HCT116 (cell line): Measurements from ENCODE around the gene BBS4. TPM values are rescaled to one million over a fixed set of nuclear protein-coding genes. Genes with fewer than 3 reads are reported as not detected.

Experiments used
- ATAC-seq: fragments of 200-7000 bp; cut with Tn5 transposase; 2 replicates; pipeline ENCODE4 v1.9.1; 2020; ENCODE audit warnings: mild to moderate bottlenecking, moderate library complexity
- BruUV-seq: library from RNA; stranded (reverse); fragments of 400-500 nt; replicated peaks from 2 replicates; lab custom pipeline; 2021; lab: Mats Ljungman, UMichigan
- CTCF ChIA-PET: fragments of 300-600 bp; sonication (Branson Sonifier 250); formaldehyde crosslinking; loops from one replicate; lab custom pipeline; 2021; ENCODE audit warnings: antibody characterized with exemption; lab: Charles Lee
- POLR2A ChIA-PET: fragments of 300-600, 350-600 bp; sonication (Branson Sonifier 250); formaldehyde crosslinking; loops from one replicate; lab custom pipeline; 2021; ENCODE audit warnings: antibody characterized with exemption; lab: Charles Lee
- RAD21 ChIA-PET, 2 experiments: fragments of 300-600 bp; sonication (Branson Sonifier 250); formaldehyde crosslinking; loops; one replicate each; lab custom pipeline; 2023; ENCODE audit warnings: low total read pairs in 2 of 2; ENCODE audit not compliant: uncharacterized antibody in 2 of 2, unreplicated experiment in 2 of 2, low non-redundant PET in 1 of 2; lab: Charles Lee
- DNase-seq: peaks from one replicate; pipeline ENCODE4 v3.0.0-alpha.2; 2010; ENCODE audit warnings: low read depth, low spot score
- H2AFZ ChIP-seq: fragments of 200-600 bp; shearing (Covaris generic), sonication (generic); 2 replicates; pipeline ENCODE4 v1.6.1; 2017; ENCODE audit warnings: low read depth, mixed run types, mixed read lengths, antibody characterized with exemption, low read length; ENCODE audit not compliant: poor library complexity, severe bottlenecking
- H3K27ac ChIP-seq: 2 replicates; pipeline ENCODE4 v1.5.1; 2012; ENCODE audit warnings: low read depth, low read length
- H3K27me3 ChIP-seq: fragments of 200-600 bp; sonication (generic); 2 replicates; pipeline ENCODE4 v1.6.1; 2016; ENCODE audit warnings: mixed run types, low read length, mixed read lengths; ENCODE audit not compliant: insufficient read depth
- H3K36me3 ChIP-seq, 2 experiments: fragments of 200-500 bp in 1 of 2; fragments of 200-600 bp in 1 of 2; sonication (Bioruptor generic) in 1 of 2; sonication (generic) in 1 of 2; 2 replicates each; pipeline versions ENCODE4 v1.5.1 to v1.6.1; 2014 to 2016; ENCODE audit warnings: low read length in 2 of 2, inconsistent platforms in 1 of 2, mixed read lengths in 1 of 2, mixed run types in 1 of 2; ENCODE audit not compliant: insufficient read depth in 2 of 2, control insufficient read depth in 1 of 2
- H3K4me1 ChIP-seq, 2 experiments: fragments of 200-600 bp in 1 of 2; sonication (generic) in 1 of 2; 2 replicates each; pipeline versions ENCODE4 v1.5.1 to v1.6.1; 2012 to 2017; ENCODE audit warnings: low read length in 2 of 2, inconsistent platforms in 1 of 2, mild to moderate bottlenecking in 1 of 2, mixed read lengths in 1 of 2, mixed run types in 1 of 2, moderate library complexity in 1 of 2; ENCODE audit not compliant: insufficient read depth in 2 of 2, control insufficient read depth in 1 of 2
- H3K4me2 ChIP-seq: fragments of 200-600 bp; sonication (generic); 2 replicates; pipeline ENCODE4 v1.6.1; 2017; ENCODE audit warnings: mixed run types, low read length, mixed read lengths
- H3K4me3 ChIP-seq, 2 experiments: fragments of 200-600 bp in 1 of 2; sonication (generic) in 1 of 2; replicated peaks in 1 of 2; 2 replicates each; pipeline ENCODE4 v1.5.1; 2011 to 2016; ENCODE audit warnings: low read length in 2 of 2, control low read depth in 1 of 2, low read depth in 1 of 2, mild to moderate bottlenecking in 1 of 2, mixed read lengths in 1 of 2, mixed run types in 1 of 2
- H3K79me2 ChIP-seq: fragments of 200-600 bp; sonication (generic); 2 replicates; pipeline ENCODE4 v1.6.1; 2017; ENCODE audit warnings: mild to moderate bottlenecking, mixed run types, low read length, moderate library complexity, mixed read lengths; ENCODE audit not compliant: insufficient read depth
- H3K9ac ChIP-seq: fragments of 200-600 bp; sonication (generic); 2 replicates; pipeline ENCODE4 v1.6.1; 2016; ENCODE audit warnings: low read length, mixed read lengths
- H3K9me2 ChIP-seq: fragments of 200-600 bp; sonication (generic), shearing (Covaris generic); 2 replicates; pipeline ENCODE4 v1.6.1; 2017; ENCODE audit warnings: mixed run types, mild to moderate bottlenecking, moderate library complexity; ENCODE audit not compliant: insufficient read depth
- H3K9me3 ChIP-seq, 2 experiments: fragments of 200-500 bp in 1 of 2; fragments of 200-600 bp in 1 of 2; sonication (Bioruptor generic) in 1 of 2; sonication (generic) in 1 of 2; 2 replicates each; pipeline ENCODE4 v1.6.1; 2014 to 2017; ENCODE audit warnings: low read length in 2 of 2, mixed read lengths in 2 of 2, inconsistent platforms in 1 of 2, low read depth in 1 of 2, mild to moderate bottlenecking in 1 of 2, mixed run types in 1 of 2, moderate library complexity in 1 of 2; ENCODE audit not compliant: control insufficient read depth in 1 of 2, insufficient read depth in 1 of 2
- H4K20me1 ChIP-seq: fragments of 200-600 bp; sonication (generic), shearing (Covaris generic); 2 replicates; pipeline ENCODE4 v1.6.1; 2017; ENCODE audit warnings: mixed run types, mild to moderate bottlenecking, moderate library complexity; ENCODE audit not compliant: insufficient read depth
- CBX3 ChIP-seq: IDR thresholded peaks from 2 replicates; pipeline ENCODE4 v1.6.1; 2012; ENCODE audit warnings: low read depth
- CEBPB ChIP-seq: IDR thresholded peaks from 2 replicates; pipeline ENCODE4 v1.6.1; 2012; ENCODE audit warnings: low read depth
- EGR1 ChIP-seq: IDR thresholded peaks from 2 replicates; pipeline ENCODE4 v1.6.1; 2012; ENCODE audit warnings: low read depth
- EZH2 ChIP-seq: fragments of 200-600 bp; sonication (generic); IDR thresholded peaks from 2 replicates; pipeline ENCODE4 v1.6.1; 2017; ENCODE audit warnings: antibody characterized with exemption, mixed run types
- EZH2phosphoT487 ChIP-seq: fragments of 200-600 bp; IDR thresholded peaks from 2 replicates; pipeline ENCODE4 v1.6.1; 2018; ENCODE audit warnings: antibody characterized with exemption, borderline replicate concordance
- POLR2A ChIP-seq: IDR thresholded peaks from 2 replicates; pipeline ENCODE4 v1.7.0; 2011; ENCODE audit warnings: borderline replicate concordance; ENCODE audit not compliant: insufficient read depth, insufficient read length; ENCODE audit errors: extremely low read depth
- RAD21 ChIP-seq: IDR thresholded peaks from 2 replicates; pipeline ENCODE4 v1.6.1; 2012; ENCODE audit warnings: low read depth, mild to moderate bottlenecking
- SIN3A ChIP-seq: IDR thresholded peaks from 2 replicates; pipeline ENCODE4 v1.6.1; 2012; ENCODE audit warnings: low read depth
- SP1 ChIP-seq: IDR thresholded peaks from 2 replicates; pipeline ENCODE4 v1.6.1; 2012; ENCODE audit warnings: low read depth
- SRF ChIP-seq: IDR thresholded peaks from 2 replicates; pipeline ENCODE4 v1.6.1; 2012; ENCODE audit warnings: low read depth
- TCF7L2 ChIP-seq: IDR thresholded peaks from 2 replicates; pipeline ENCODE4 v1.7.0; 2011; ENCODE audit warnings: borderline replicate concordance, inconsistent platforms; ENCODE audit not compliant: insufficient read depth, insufficient read length; ENCODE audit errors: extremely low read depth
- YY1 ChIP-seq: IDR thresholded peaks from 2 replicates; pipeline ENCODE4 v1.6.1; 2011; ENCODE audit warnings: low read length, low read depth, moderate library complexity, mild to moderate bottlenecking; ENCODE audit not compliant: insufficient replicate concordance; ENCODE audit errors: extremely low read depth
- ZNF274 ChIP-seq: fragments of 200-500 bp; sonication (Bioruptor generic); IDR thresholded peaks from 2 replicates; pipeline ENCODE4 v1.6.1; 2014; ENCODE audit warnings: mild to moderate bottlenecking, low read depth, low read length, inconsistent platforms
- intact Hi-C: fragments of 100-400 bp; cut with micrococcal nuclease; formaldehyde crosslinking; loops from 2 replicates; pipeline ENCODE4 v1.10.0; 2022
- total RNA-seq: library from RNA; stranded (reverse); gene quantifications from one replicate; pipeline ENCODE4 v1.2.1, GENCODE V29; 2021; ENCODE audit not compliant: unreplicated experiment
- TF ChIP-seq, protein P1 (sequence below): IDR thresholded peaks from 2 replicates; pipeline ENCODE4 v1.6.1; 2012; ENCODE audit warnings: low read depth
- TF ChIP-seq, protein P2 (sequence below): IDR thresholded peaks from 2 replicates; pipeline ENCODE4 v1.6.1; 2012
- TF ChIP-seq, protein P3 (sequence below): IDR thresholded peaks from 2 replicates; pipeline ENCODE4 v1.6.1; 2012

BBS4 gene
- total RNA-seq, 1 experiment from 2014 or later, result 10.0 TPM

DNA sequence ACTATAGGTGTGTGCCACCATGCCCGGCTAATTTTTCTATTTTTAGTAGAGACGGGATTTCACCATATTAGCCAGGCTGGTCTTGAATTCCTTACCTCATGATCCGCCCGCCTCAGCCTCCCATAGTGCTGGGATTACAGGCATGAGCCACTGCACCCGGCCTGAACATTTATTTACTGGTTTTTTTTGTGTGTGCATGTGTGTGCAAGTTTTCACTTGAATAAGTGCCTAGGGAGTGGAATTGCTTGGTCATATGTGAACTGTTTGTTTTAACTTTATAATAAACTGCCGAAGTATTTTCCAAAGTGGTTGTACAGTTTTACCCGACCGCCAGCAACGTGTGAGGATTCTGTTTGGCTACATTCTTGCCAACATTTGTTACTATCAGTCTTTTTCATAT, 14.1 kb downstream of the BBS4 start:
- no peak for TF ChIP-seq SIN3A
- H3K4me3 ChIP-seq, result no peak overlapping the region
- no peaks in the 10 kb centered on the region for H3K9me2 ChIP-seq
- no peaks in the 10 kb centered on the region for H3K4me1 ChIP-seq
- H3K9me3 ChIP-seq, result no peaks in the 10 kb centered on the region
- no peaks in the 10 kb centered on the region for H3K27me3 ChIP-seq
- no peak overlapping the region for H3K4me2 ChIP-seq
- ChIA-PET POLR2A (no interaction called here), RAD21 (no interaction called here), CTCF (no interaction called here)
- H3K79me2 ChIP-seq, result no peaks in the 10 kb centered on the region
- no peaks in the 10 kb centered on the region for H3K36me3 ChIP-seq
- H3K27ac ChIP-seq, result no peak overlapping the region
- H3K9ac ChIP-seq, result no peak overlapping the region
- intact Hi-C loops, result no loop called here
- DNase-seq, result no peak
- ATAC-seq, result no peak
- BruUV-seq, result no TSS peak
- H4K20me1 ChIP-seq, result no peaks in the 10 kb centered on the region
- H2AFZ ChIP-seq, result no peak overlapping the region

DNA sequence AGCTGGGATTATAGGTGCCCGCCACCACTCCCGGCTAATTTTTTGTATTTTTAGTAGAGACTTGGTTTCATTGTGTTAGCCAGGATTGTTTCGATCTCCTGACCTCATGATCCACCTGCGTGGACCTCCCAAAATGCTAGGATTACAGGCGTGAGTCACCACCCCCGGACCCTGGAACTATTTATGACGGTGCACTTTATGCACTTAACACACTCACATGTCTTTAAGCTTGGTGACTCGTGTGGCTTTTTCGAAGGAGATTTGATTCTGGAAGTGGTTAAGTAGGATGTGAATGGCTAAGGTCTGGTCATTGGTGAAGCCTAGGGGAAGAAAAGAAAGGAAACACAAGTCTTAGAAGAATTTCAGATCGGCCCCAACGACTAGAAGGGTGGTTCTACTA, 20.3 kb downstream of the BBS4 start:
- RAD21 ChIA-PET, result no interaction called here
- BruUV-seq, result no TSS peak
- no peak overlapping the region for H3K9ac ChIP-seq
- no peaks in the 10 kb centered on the region for H3K9me2 ChIP-seq
- peak; percentile 46; the same call in 1 of the 2 replicates for ATAC-seq
- peaks cover 0 to 7% of the 10 kb centered on the region in 2 experiments; a peak in 2 of 4 replicates for H3K4me1 ChIP-seq
- no peak overlapping the region for H3K27ac ChIP-seq
- no peaks in the 10 kb centered on the region for H4K20me1 ChIP-seq
- H3K4me2 ChIP-seq, result peak overlapping the region; percentile 28
- DNase-seq, result no peak
- H3K79me2 ChIP-seq, result no peaks in the 10 kb centered on the region
- POLR2A ChIA-PET, result no interaction called here
- H2AFZ ChIP-seq, result no peak overlapping the region
- intact Hi-C loops, result no loop called here
- no peaks in the 10 kb centered on the region for H3K36me3 ChIP-seq
- H3K27me3 ChIP-seq, result no peaks in the 10 kb centered on the region
- CTCF ChIA-PET, result interaction anchor here (1.0 to 1.7 kb wide), 2 partner anchors 16 kb away, joined by 5 to 13 read pairs; no protein-coding TSS in a partner anchor
- no peak overlapping the region for H3K4me3 ChIP-seq
- no peaks in the 10 kb centered on the region for H3K9me3 ChIP-seq
- TF ChIP-seq EZH2phosphoT487 (no peak), SP1 (no peak), ZNF274 (no peak), RAD21 (no peak), CEBPB (no peak), YY1 (no peak), POLR2A (no peak), SRF (no peak), TCF7L2 (no peak), CBX3 (no peak), EGR1 (no peak), SIN3A (no peak), EZH2 (no peak)
- TF ChIP-seq, protein P1, sequence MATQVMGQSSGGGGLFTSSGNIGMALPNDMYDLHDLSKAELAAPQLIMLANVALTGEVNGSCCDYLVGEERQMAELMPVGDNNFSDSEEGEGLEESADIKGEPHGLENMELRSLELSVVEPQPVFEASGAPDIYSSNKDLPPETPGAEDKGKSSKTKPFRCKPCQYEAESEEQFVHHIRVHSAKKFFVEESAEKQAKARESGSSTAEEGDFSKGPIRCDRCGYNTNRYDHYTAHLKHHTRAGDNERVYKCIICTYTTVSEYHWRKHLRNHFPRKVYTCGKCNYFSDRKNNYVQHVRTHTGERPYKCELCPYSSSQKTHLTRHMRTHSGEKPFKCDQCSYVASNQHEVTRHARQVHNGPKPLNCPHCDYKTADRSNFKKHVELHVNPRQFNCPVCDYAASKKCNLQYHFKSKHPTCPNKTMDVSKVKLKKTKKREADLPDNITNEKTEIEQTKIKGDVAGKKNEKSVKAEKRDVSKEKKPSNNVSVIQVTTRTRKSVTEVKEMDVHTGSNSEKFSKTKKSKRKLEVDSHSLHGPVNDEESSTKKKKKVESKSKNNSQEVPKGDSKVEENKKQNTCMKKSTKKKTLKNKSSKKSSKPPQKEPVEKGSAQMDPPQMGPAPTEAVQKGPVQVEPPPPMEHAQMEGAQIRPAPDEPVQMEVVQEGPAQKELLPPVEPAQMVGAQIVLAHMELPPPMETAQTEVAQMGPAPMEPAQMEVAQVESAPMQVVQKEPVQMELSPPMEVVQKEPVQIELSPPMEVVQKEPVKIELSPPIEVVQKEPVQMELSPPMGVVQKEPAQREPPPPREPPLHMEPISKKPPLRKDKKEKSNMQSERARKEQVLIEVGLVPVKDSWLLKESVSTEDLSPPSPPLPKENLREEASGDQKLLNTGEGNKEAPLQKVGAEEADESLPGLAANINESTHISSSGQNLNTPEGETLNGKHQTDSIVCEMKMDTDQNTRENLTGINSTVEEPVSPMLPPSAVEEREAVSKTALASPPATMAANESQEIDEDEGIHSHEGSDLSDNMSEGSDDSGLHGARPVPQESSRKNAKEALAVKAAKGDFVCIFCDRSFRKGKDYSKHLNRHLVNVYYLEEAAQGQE, result no peak
- TF ChIP-seq, protein P2, sequence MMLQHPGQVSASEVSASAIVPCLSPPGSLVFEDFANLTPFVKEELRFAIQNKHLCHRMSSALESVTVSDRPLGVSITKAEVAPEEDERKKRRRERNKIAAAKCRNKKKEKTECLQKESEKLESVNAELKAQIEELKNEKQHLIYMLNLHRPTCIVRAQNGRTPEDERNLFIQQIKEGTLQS, result no peak
- TF ChIP-seq, protein P3, sequence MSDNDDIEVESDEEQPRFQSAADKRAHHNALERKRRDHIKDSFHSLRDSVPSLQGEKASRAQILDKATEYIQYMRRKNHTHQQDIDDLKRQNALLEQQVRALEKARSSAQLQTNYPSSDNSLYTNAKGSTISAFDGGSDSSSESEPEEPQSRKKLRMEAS, result no peak
